ENCODE measurements around the gene KIRREL2.
"Not testable (repeated sequence)": the region's sequence is repeated elsewhere in the genome, so short reads cannot be mapped to it uniquely, and the experiment has no call there.

KIRREL2 gene

DNA sequence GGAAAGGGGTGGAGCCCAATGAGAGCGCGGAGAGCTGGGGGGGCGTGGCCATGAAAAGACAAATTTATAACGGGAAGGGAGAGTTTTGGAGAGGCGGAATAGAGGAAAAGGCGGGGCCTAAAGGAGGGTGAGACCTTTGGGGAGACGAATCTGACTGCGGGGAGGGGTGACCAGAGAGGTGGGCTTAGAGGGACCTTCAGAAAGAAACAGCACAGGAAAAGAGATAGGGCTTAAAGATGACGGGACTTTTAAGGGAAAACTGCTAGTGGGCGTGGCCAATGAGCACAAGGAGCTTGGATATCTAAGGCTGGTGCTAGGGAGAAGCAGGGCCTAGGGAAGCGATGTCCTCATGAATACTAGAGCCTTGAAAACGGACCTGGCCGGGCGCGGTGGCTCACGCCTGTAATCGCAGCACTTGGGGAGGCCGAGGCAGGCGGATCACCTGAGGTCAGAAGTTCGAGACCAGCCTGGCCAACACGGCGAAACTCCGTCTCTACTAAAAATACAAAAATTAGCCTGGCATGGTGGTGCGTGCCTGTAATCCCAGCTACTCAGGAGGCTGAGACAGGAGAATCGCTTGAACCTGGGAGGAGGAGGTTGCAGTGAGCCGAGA is 13.5 kb downstream of the KIRREL2 start:
- H3K9me3 ChIP-seq (ENCODE audit: control insufficient read depth, insufficient read depth, low read length); H3K36me3 ChIP-seq (ENCODE audit: insufficient read depth, low read length); H3K4me1 ChIP-seq (ENCODE audit: insufficient read depth, low read length): not testable (repeated sequence)
- H3K9ac ChIP-seq (ENCODE audit: low read depth, low read length): peak overlapping the region; percentile 54; the same call in 1 of the 2 replicates

DNA sequence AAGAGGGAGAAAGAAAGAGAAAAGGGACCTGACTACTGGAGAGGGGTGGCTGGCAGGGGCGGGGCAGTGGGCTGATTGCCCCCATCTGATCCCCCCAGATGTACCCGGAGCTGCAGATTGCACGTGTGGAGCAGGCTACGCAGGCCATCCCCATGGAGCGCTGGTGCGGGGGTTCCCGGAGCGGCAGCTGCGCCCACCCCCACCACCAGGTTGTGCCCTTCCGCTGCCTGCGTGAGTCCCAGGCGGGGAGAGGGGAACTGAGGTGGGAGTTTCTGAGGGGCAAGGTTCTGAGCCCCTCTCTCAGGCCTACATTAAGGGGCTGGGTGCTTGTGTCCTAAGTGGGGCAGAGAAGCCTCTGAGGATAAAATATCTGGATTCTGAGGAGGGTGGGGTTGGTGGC is 14.1 kb downstream of the KIRREL2 start:
- H3K9me3 ChIP-seq (ENCODE audit: control insufficient read depth, insufficient read depth, low read length): no peaks in the 10 kb centered on the region
- no peaks in the 10 kb centered on the region; the same call in 1 of the 2 replicates for H3K4me1 ChIP-seq (ENCODE audit: insufficient read depth, low read length)
- H3K36me3 ChIP-seq (ENCODE audit: insufficient read depth, low read length): no peaks in the 10 kb centered on the region
- peak overlapping the region; percentile 54; the same call in 1 of the 2 replicates for H3K9ac ChIP-seq (ENCODE audit: low read depth, low read length)

GRCh38 chr19:35871611-35872010 is 14.9 kb downstream of the KIRREL2 start:
- H3K9me3 ChIP-seq (ENCODE audit: control insufficient read depth, insufficient read depth, low read length): no peaks in the 10 kb centered on the region
- no peak overlapping the region for H3K9ac ChIP-seq (ENCODE audit: low read depth, low read length)
- H3K36me3 ChIP-seq (ENCODE audit: insufficient read depth, low read length): no peaks in the 10 kb centered on the region
- H3K4me1 ChIP-seq (ENCODE audit: insufficient read depth, low read length): no peaks in the 10 kb centered on the region; the same call in 1 of the 2 replicates

- no peaks in the 10 kb centered on the region; the same call in 1 of the 2 replicates for H3K4me1 ChIP-seq (ENCODE audit: insufficient read depth, low read length)
- H3K9ac ChIP-seq (ENCODE audit: low read depth, low read length): no peak overlapping the region
- no peaks in the 10 kb centered on the region for H3K36me3 ChIP-seq (ENCODE audit: insufficient read depth, low read length)
- no peaks in the 10 kb centered on the region for H3K9me3 ChIP-seq (ENCODE audit: control insufficient read depth, insufficient read depth, low read length)
Observed at GRCh38 chr19:35872180-35872579, 15.5 kb downstream of the KIRREL2 start.

DNA sequence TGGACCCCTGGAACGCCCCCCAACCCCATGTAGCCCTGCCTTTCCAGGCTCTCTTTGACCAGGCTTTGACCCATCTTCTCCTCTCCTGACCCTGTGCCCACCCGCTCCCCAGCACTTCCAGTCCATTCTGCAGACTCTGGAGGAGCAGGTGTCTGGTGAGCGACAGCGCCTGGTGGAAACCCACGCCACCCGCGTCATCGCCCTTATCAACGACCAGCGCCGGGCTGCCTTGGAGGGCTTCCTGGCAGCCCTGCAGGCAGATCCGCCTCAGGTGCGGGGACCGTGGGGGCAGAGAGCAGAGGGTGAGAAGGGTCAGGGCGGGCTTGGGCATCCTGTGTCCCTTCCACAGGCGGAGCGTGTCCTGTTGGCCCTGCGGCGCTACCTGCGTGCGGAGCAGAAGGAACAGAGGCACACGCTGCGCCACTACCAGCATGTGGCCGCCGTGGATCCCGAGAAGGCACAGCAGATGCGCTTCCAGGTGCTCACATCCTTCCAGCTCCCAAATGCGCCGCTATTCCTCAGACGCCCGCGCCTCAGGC is 17.8 kb downstream of the KIRREL2 start:
- H3K4me1 ChIP-seq (ENCODE audit: insufficient read depth, low read length): peaks cover 4% of the 10 kb centered on the region; the same call in 1 of the 2 replicates
- no peak overlapping the region for H3K9ac ChIP-seq (ENCODE audit: low read depth, low read length)
- no peaks in the 10 kb centered on the region for H3K36me3 ChIP-seq (ENCODE audit: insufficient read depth, low read length)
- H3K9me3 ChIP-seq (ENCODE audit: control insufficient read depth, insufficient read depth, low read length): no peaks in the 10 kb centered on the region

GRCh38 chr19:35879068-35879467 is 22.4 kb downstream of the KIRREL2 start:
- Histone ChIP-seq H3K36me3 (ENCODE audit: insufficient read depth, low read length) (no peaks in the 10 kb centered on the region), H3K9me3 (ENCODE audit: control insufficient read depth, insufficient read depth, low read length) (no peaks in the 10 kb centered on the region), H3K9ac (ENCODE audit: low read depth, low read length) (peak overlapping the region; percentile 20; the same call in 1 of the 2 replicates), H3K4me1 (ENCODE audit: insufficient read depth, low read length) (0 out of 2 replicates have a peak, but pooled peaks cover 4% of the 10 kb centered on the region)

GRCh38 chr19:35879770-35880317 is 23.1 kb downstream of the KIRREL2 start:
- Histone ChIP-seq H3K9me3 (ENCODE audit: control insufficient read depth, insufficient read depth, low read length) (no peaks in the 10 kb centered on the region), H3K36me3 (ENCODE audit: insufficient read depth, low read length) (no peaks in the 10 kb centered on the region), H3K9ac (ENCODE audit: low read depth, low read length) (no peak overlapping the region), H3K4me1 (ENCODE audit: insufficient read depth, low read length) (0 out of 2 replicates have a peak, but pooled peaks cover 4% of the 10 kb centered on the region)

- H3K36me3 ChIP-seq (ENCODE audit: insufficient read depth, low read length): no peaks in the 10 kb centered on the region; the same call in 1 of the 2 replicates
- 0 out of 2 replicates have a peak, but pooled peaks cover 4% of the 10 kb centered on the region for H3K4me1 ChIP-seq (ENCODE audit: insufficient read depth, low read length)
- H3K9ac ChIP-seq (ENCODE audit: low read depth, low read length): no peak overlapping the region
- H3K9me3 ChIP-seq (ENCODE audit: control insufficient read depth, insufficient read depth, low read length): no peaks in the 10 kb centered on the region
Observed at GRCh38 chr19:35882114-35882832, 25.6 kb downstream of the KIRREL2 start.

- no peaks in the 10 kb centered on the region for H3K9me3 ChIP-seq (ENCODE audit: control insufficient read depth, insufficient read depth, low read length)
- H3K36me3 ChIP-seq (ENCODE audit: insufficient read depth, low read length): no peaks in the 10 kb centered on the region; the same call in 1 of the 2 replicates
- no peak overlapping the region for H3K9ac ChIP-seq (ENCODE audit: low read depth, low read length)
- 0 out of 2 replicates have a peak, but pooled peaks cover 4% of the 10 kb centered on the region for H3K4me1 ChIP-seq (ENCODE audit: insufficient read depth, low read length)
Observed at GRCh38 chr19:35883882-35884281, 27.2 kb downstream of the KIRREL2 start.

GRCh38 chr19:35885225-35885738 is 28.6 kb downstream of the KIRREL2 start:
- Histone ChIP-seq H3K36me3 (ENCODE audit: insufficient read depth, low read length) (peaks cover 7% of the 10 kb centered on the region; the same call in 1 of the 2 replicates), H3K4me1 (ENCODE audit: insufficient read depth, low read length) (no peaks in the 10 kb centered on the region), H3K9ac (ENCODE audit: low read depth, low read length) (no peak overlapping the region), H3K9me3 (ENCODE audit: control insufficient read depth, insufficient read depth, low read length) (no peaks in the 10 kb centered on the region)

DNA sequence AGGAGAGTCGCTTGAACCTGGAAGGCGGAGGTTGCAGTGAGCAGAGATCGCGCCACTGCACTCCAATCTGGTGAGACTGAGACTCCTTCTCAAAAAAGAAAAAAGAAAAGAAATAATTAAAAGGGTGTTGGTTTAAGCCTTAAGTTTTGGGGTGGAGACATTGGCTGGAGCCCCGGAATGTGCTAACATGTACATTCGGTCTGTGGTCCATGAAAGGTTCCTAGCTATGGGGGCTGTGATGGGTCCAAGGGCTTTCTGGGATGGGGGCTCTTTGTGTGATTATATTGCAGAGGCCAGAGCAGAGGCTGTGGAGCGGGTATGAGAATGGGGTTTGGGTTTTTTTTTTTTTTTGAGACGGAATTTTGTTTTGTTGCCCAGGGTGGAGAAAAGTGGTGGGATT is 29.2 kb downstream of the KIRREL2 start:
- H3K9me3 ChIP-seq (ENCODE audit: control insufficient read depth, insufficient read depth, low read length): no peaks in the 10 kb centered on the region
- no peak overlapping the region for H3K9ac ChIP-seq (ENCODE audit: low read depth, low read length)
- no peaks in the 10 kb centered on the region for H3K4me1 ChIP-seq (ENCODE audit: insufficient read depth, low read length)
- peaks cover 7% of the 10 kb centered on the region; the same call in 1 of the 2 replicates for H3K36me3 ChIP-seq (ENCODE audit: insufficient read depth, low read length)

DNA sequence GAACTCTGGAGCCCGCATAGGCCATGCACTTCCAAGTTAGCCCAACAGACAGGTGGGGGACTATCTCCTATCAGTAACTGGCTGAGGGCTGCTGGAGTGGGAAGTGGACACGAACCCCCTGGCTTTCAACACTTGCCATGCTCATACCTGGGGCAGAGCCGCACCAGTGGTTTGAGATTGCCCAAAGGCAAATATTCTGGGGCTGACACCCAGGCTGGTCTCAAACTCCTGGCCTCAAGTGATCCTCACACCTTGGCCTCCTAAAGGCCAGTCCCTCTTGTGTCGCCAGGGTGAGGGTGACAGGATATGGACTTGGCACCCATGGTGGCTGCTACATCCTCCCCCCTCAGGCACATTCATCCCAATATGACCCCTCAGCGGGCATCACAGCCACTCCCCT is 30.5 kb downstream of the KIRREL2 start:
- Histone ChIP-seq H3K9ac (ENCODE audit: low read depth, low read length) (no peak overlapping the region), H3K4me1 (ENCODE audit: insufficient read depth, low read length) (no peaks in the 10 kb centered on the region), H3K36me3 (ENCODE audit: insufficient read depth, low read length) (peaks cover 10% of the 10 kb centered on the region; the same call in 1 of the 2 replicates), H3K9me3 (ENCODE audit: control insufficient read depth, insufficient read depth, low read length) (no peaks in the 10 kb centered on the region)

- Histone ChIP-seq H3K9me3 (ENCODE audit: control insufficient read depth, insufficient read depth, low read length) (no peaks in the 10 kb centered on the region), H3K4me1 (ENCODE audit: insufficient read depth, low read length) (no peaks in the 10 kb centered on the region), H3K36me3 (ENCODE audit: insufficient read depth, low read length) (peaks cover 13% of the 10 kb centered on the region; the same call in 1 of the 2 replicates), H3K9ac (ENCODE audit: low read depth, low read length) (no peak overlapping the region)
Observed at GRCh38 chr19:35888398-35888797, 31.7 kb downstream of the KIRREL2 start.

- Histone ChIP-seq H3K36me3 (ENCODE audit: insufficient read depth, low read length) (peaks cover 13% of the 10 kb centered on the region; the same call in 1 of the 2 replicates), H3K9ac (ENCODE audit: low read depth, low read length) (no peak overlapping the region), H3K4me1 (ENCODE audit: insufficient read depth, low read length) (no peaks in the 10 kb centered on the region), H3K9me3 (ENCODE audit: control insufficient read depth, insufficient read depth, low read length) (no peaks in the 10 kb centered on the region)
Observed at GRCh38 chr19:35889370-35890112, 32.8 kb downstream of the KIRREL2 start.

All from ES-I3 (cell line).